ENCODE data around the gene PPP1R9A.

GRCh38 chr7:95144256-95144655, 236.9 kb downstream of the PPP1R9A start:
- no peak for TF ChIP-seq POLR2A (IDR thresholded peaks at IDR 0.05)
- TF ChIP-seq, protein P1, sequence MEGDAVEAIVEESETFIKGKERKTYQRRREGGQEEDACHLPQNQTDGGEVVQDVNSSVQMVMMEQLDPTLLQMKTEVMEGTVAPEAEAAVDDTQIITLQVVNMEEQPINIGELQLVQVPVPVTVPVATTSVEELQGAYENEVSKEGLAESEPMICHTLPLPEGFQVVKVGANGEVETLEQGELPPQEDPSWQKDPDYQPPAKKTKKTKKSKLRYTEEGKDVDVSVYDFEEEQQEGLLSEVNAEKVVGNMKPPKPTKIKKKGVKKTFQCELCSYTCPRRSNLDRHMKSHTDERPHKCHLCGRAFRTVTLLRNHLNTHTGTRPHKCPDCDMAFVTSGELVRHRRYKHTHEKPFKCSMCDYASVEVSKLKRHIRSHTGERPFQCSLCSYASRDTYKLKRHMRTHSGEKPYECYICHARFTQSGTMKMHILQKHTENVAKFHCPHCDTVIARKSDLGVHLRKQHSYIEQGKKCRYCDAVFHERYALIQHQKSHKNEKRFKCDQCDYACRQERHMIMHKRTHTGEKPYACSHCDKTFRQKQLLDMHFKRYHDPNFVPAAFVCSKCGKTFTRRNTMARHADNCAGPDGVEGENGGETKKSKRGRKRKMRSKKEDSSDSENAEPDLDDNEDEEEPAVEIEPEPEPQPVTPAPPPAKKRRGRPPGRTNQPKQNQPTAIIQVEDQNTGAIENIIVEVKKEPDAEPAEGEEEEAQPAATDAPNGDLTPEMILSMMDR (IDR thresholded peaks at IDR 0.05) = no peak

Data from Peyer's patch (tissue), 4 donors.